HEK293 (cell line): Measurements from ENCODE around the gene FBXW2.
"Not testable (repeated sequence)": the region's sequence is repeated elsewhere in the genome, so short reads cannot be mapped to it uniquely, and the experiment has no call there.

Source experiments
- MEIS1 ChIP-seq: sonication (generic); formaldehyde crosslinking; IDR thresholded peaks from 2 replicates; pipeline ENCODE4 v1.8.1; 2022; ENCODE audit warnings: missing genetic modification reagents, mild to moderate bottlenecking, borderline replicate concordance
- ZNF174 ChIP-seq: fragments of 450-650 bp; formaldehyde crosslinking; IDR thresholded peaks from 2 replicates; pipeline ENCODE4 v1.5.0; 2017; ENCODE audit warnings: missing biosample characterization, mild to moderate bottlenecking, missing genetic modification characterization
- ZNF274 ChIP-seq, 2 experiments: fragments of 200-500 bp in 1 of 2; fragments of 450-650 bp in 1 of 2; sonication (Bioruptor generic) in 1 of 2; formaldehyde crosslinking in 1 of 2; IDR thresholded peaks; 2 replicates each; pipeline versions ENCODE4 v1.5.1 to v1.6.1; 2014 to 2016; ENCODE audit warnings: borderline replicate concordance in 1 of 2, inconsistent platforms in 1 of 2, low read length in 1 of 2, missing biosample characterization in 1 of 2, missing genetic modification characterization in 1 of 2
- TF ChIP-seq, protein P1 (sequence below): fragments of 450-650 bp; formaldehyde crosslinking; IDR thresholded peaks from 2 replicates; pipeline ENCODE4 v1.5.1; 2016; ENCODE audit warnings: missing biosample characterization, missing genetic modification characterization
- TF ChIP-seq, protein P2 (sequence below): fragments of 450-650 bp; formaldehyde crosslinking; IDR thresholded peaks from 2 replicates; pipeline ENCODE4 v1.5.1; 2016; ENCODE audit warnings: missing biosample characterization, missing genetic modification characterization
- TF ChIP-seq, protein P3 (sequence below): fragments of 450-650 bp; formaldehyde crosslinking; IDR thresholded peaks from 2 replicates; pipeline ENCODE4 v1.5.1; 2016; ENCODE audit warnings: missing biosample characterization, missing genetic modification characterization
- TF ChIP-seq, protein P4 (sequence below): fragments of 450-650 bp; formaldehyde crosslinking; optimal IDR thresholded peaks from 2 replicates; pipeline ENCODE3; 2016; ENCODE audit warnings: missing biosample characterization, mild to moderate bottlenecking, missing genetic modification characterization
- TF ChIP-seq, protein P5 (sequence below): fragments of 450-650 bp; formaldehyde crosslinking; conservative IDR thresholded peaks from 2 replicates; pipeline ENCODE4 v1.5.1; 2016; ENCODE audit warnings: low read depth, missing biosample characterization, missing genetic modification characterization

DNA sequence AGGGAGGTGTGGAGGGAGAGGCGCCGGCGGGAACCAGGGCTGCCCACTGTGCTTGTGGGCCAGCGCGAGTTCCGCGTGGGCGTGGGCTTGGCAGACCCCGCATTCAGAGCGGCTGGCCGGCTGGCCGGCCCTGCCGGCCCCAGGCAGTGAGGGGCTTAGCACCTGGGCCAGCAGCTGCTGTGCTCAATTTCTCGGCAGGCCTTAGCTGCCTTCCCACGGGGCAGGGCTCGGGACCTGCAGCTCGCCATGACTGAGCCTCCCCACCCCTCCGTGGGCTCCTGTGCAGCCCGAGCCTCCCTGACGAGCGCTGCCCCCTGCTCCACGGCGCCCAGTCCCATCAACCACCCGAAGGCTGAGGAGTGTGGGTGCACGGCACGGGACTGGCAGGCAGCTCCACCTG lies 46.9 kb downstream of the FBXW2 start:
- TF ChIP-seq, protein P1, sequence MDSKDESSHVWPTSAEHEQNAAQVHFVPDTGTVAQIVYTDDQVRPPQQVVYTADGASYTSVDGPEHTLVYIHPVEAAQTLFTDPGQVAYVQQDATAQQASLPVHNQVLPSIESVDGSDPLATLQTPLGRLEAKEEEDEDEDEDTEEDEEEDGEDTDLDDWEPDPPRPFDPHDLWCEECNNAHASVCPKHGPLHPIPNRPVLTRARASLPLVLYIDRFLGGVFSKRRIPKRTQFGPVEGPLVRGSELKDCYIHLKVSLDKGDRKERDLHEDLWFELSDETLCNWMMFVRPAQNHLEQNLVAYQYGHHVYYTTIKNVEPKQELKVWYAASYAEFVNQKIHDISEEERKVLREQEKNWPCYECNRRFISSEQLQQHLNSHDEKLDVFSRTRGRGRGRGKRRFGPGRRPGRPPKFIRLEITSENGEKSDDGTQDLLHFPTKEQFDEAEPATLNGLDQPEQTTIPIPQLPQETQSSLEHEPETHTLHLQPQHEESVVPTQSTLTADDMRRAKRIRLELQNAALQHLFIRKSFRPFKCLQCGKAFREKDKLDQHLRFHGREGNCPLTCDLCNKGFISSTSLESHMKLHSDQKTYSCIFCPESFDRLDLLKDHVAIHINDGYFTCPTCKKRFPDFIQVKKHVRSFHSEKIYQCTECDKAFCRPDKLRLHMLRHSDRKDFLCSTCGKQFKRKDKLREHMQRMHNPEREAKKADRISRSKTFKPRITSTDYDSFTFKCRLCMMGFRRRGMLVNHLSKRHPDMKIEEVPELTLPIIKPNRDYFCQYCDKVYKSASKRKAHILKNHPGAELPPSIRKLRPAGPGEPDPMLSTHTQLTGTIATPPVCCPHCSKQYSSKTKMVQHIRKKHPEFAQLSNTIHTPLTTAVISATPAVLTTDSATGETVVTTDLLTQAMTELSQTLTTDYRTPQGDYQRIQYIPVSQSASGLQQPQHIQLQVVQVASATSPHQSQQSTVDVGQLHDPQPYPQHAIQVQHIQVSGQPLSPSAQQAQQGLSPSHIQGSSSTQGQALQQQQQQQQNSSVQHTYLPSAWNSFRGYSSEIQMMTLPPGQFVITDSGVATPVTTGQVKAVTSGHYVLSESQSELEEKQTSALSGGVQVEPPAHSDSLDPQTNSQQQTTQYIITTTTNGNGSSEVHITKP (tag by site-specific recombination): not testable (repeated sequence)
- TF ChIP-seq, protein P2, sequence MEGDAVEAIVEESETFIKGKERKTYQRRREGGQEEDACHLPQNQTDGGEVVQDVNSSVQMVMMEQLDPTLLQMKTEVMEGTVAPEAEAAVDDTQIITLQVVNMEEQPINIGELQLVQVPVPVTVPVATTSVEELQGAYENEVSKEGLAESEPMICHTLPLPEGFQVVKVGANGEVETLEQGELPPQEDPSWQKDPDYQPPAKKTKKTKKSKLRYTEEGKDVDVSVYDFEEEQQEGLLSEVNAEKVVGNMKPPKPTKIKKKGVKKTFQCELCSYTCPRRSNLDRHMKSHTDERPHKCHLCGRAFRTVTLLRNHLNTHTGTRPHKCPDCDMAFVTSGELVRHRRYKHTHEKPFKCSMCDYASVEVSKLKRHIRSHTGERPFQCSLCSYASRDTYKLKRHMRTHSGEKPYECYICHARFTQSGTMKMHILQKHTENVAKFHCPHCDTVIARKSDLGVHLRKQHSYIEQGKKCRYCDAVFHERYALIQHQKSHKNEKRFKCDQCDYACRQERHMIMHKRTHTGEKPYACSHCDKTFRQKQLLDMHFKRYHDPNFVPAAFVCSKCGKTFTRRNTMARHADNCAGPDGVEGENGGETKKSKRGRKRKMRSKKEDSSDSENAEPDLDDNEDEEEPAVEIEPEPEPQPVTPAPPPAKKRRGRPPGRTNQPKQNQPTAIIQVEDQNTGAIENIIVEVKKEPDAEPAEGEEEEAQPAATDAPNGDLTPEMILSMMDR: not testable (repeated sequence)
- TF ChIP-seq, protein P3, sequence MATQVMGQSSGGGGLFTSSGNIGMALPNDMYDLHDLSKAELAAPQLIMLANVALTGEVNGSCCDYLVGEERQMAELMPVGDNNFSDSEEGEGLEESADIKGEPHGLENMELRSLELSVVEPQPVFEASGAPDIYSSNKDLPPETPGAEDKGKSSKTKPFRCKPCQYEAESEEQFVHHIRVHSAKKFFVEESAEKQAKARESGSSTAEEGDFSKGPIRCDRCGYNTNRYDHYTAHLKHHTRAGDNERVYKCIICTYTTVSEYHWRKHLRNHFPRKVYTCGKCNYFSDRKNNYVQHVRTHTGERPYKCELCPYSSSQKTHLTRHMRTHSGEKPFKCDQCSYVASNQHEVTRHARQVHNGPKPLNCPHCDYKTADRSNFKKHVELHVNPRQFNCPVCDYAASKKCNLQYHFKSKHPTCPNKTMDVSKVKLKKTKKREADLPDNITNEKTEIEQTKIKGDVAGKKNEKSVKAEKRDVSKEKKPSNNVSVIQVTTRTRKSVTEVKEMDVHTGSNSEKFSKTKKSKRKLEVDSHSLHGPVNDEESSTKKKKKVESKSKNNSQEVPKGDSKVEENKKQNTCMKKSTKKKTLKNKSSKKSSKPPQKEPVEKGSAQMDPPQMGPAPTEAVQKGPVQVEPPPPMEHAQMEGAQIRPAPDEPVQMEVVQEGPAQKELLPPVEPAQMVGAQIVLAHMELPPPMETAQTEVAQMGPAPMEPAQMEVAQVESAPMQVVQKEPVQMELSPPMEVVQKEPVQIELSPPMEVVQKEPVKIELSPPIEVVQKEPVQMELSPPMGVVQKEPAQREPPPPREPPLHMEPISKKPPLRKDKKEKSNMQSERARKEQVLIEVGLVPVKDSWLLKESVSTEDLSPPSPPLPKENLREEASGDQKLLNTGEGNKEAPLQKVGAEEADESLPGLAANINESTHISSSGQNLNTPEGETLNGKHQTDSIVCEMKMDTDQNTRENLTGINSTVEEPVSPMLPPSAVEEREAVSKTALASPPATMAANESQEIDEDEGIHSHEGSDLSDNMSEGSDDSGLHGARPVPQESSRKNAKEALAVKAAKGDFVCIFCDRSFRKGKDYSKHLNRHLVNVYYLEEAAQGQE (tag by site-specific recombination): not testable (repeated sequence)
- TF ChIP-seq ZNF174 (tag by site-specific recombination); MEIS1 (CRISPR knock-in tag); ZNF274 (IDR thresholded peaks at IDR 0.05; ENCODE audit: low read length); ZNF274 (tag by site-specific recombination; IDR thresholded peaks at IDR 0.05; ENCODE audit: borderline replicate concordance): not testable (repeated sequence)
- TF ChIP-seq, protein P4, sequence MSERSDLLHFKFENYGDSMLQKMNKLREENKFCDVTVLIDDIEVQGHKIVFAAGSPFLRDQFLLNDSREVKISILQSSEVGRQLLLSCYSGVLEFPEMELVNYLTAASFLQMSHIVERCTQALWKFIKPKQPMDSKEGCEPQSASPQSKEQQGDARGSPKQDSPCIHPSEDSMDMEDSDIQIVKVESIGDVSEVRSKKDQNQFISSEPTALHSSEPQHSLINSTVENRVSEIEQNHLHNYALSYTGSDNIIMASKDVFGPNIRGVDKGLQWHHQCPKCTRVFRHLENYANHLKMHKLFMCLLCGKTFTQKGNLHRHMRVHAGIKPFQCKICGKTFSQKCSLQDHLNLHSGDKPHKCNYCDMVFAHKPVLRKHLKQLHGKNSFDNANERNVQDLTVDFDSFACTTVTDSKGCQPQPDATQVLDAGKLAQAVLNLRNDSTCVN: not testable (repeated sequence)
- TF ChIP-seq, protein P5, sequence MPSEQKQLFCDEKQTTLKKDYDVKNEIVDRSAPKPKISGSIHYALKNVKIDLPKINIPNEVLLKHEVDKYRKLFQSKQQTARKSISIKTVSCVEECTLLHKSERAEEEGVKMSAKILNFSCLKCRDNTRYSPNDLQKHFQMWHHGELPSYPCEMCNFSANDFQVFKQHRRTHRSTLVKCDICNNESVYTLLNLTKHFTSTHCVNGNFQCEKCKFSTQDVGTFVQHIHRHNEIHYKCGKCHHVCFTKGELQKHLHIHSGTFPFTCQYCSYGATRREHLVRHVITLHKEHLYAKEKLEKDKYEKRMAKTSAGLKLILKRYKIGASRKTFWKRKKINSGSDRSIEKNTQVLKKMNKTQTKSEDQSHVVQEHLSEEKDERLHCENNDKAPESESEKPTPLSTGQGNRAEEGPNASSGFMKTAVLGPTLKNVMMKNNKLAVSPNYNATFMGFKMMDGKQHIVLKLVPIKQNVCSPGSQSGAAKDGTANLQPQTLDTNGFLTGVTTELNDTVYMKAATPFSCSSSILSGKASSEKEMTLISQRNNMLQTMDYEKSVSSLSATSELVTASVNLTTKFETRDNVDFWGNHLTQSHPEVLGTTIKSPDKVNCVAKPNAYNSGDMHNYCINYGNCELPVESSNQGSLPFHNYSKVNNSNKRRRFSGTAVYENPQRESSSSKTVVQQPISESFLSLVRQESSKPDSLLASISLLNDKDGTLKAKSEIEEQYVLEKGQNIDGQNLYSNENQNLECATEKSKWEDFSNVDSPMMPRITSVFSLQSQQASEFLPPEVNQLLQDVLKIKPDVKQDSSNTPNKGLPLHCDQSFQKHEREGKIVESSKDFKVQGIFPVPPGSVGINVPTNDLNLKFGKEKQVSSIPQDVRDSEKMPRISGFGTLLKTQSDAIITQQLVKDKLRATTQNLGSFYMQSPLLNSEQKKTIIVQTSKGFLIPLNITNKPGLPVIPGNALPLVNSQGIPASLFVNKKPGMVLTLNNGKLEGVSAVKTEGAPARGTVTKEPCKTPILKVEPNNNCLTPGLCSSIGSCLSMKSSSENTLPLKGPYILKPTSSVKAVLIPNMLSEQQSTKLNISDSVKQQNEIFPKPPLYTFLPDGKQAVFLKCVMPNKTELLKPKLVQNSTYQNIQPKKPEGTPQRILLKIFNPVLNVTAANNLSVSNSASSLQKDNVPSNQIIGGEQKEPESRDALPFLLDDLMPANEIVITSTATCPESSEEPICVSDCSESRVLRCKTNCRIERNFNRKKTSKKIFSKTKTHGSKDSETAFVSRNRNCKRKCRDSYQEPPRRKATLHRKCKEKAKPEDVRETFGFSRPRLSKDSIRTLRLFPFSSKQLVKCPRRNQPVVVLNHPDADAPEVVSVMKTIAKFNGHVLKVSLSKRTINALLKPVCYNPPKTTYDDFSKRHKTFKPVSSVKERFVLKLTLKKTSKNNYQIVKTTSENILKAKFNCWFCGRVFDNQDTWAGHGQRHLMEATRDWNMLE: not testable (repeated sequence)
